GM23338 (cell line): ENCODE measurements around the gene BEST4. TPM values are rescaled to one million over a fixed set of nuclear protein-coding genes. Genes with fewer than 3 reads are reported as not detected.

Source experiments
- ATAC-seq: fragments of 200-7000 bp; cut with Tn5 transposase; 3 replicates; pipeline ENCODE4 v1.9.1; 2020
- DNase-seq: peaks from one replicate; pipeline ENCODE4 v3.0.0-alpha.2; 2015; ENCODE audit warnings: low spot score
- H2AFZ ChIP-seq: fragments of 200-600 bp; sonication (generic); 2 replicates; pipeline ENCODE4 v1.8.0; 2016; ENCODE audit warnings: antibody characterized with exemption, mild to moderate bottlenecking, moderate library complexity
- H3F3A ChIP-seq: fragments of 200-600 bp; sonication (generic); replicated peaks from 2 replicates; pipeline ENCODE4 v1.8.0; 2017; ENCODE audit warnings: antibody characterized with exemption, mixed run types, low read depth
- H3K27ac ChIP-seq: fragments of 200-600 bp; sonication (generic); 2 replicates; pipeline ENCODE4 v1.6.1; 2016; ENCODE audit warnings: low read depth
- H3K27me3 ChIP-seq: fragments of 200-600 bp; sonication (generic); 2 replicates; pipeline ENCODE4 v1.8.0; 2016; ENCODE audit warnings: mild to moderate bottlenecking, mixed run types, moderate library complexity; ENCODE audit not compliant: insufficient read depth
- H3K36me3 ChIP-seq: fragments of 200-600 bp; sonication (generic); 2 replicates; pipeline ENCODE4 v1.8.0; 2016; ENCODE audit warnings: mild to moderate bottlenecking; ENCODE audit not compliant: insufficient read depth
- H3K4me1 ChIP-seq: fragments of 200-600 bp; sonication (generic); 2 replicates; pipeline ENCODE4 v1.8.0; 2016; ENCODE audit warnings: mild to moderate bottlenecking, moderate library complexity; ENCODE audit not compliant: insufficient read depth
- H3K4me2 ChIP-seq: fragments of 200-600 bp; sonication (generic); 2 replicates; pipeline ENCODE4 v1.7.1; 2017; ENCODE audit warnings: mixed run types
- H3K4me3 ChIP-seq: fragments of 200-600 bp; sonication (generic); 2 replicates; pipeline ENCODE4 v1.6.1; 2016; ENCODE audit warnings: mixed run types
- H3K79me2 ChIP-seq: fragments of 200-600 bp; sonication (generic); replicated peaks from 2 replicates; pipeline ENCODE4 v1.8.0; 2017; ENCODE audit warnings: mild to moderate bottlenecking; ENCODE audit not compliant: insufficient read depth
- H3K9me2 ChIP-seq: fragments of 200-600 bp; sonication (generic); 2 replicates; pipeline ENCODE4 v1.8.0; 2017; ENCODE audit not compliant: insufficient read depth
- H4K20me1 ChIP-seq: fragments of 200-600 bp; sonication (generic); replicated peaks from 2 replicates; pipeline ENCODE4 v1.8.0; 2017; ENCODE audit warnings: mild to moderate bottlenecking; ENCODE audit not compliant: insufficient read depth
- H3K27ac Mint-ChIP-seq: 2 replicates; pipeline ENCODE4 v1.8.0; 2020; ENCODE audit warnings: inconsistent platforms, mild to moderate bottlenecking, moderate library complexity, mixed read lengths
- H3K27me3 Mint-ChIP-seq: 3 replicates; pipeline ENCODE4 v1.8.0; 2022; ENCODE audit warnings: low read depth, mild to moderate bottlenecking, moderate library complexity, mixed read lengths, inconsistent platforms; ENCODE audit not compliant: insufficient read depth, poor library complexity
- H3K36me3 Mint-ChIP-seq: 3 replicates; pipeline ENCODE4 v1.8.0; 2021; ENCODE audit warnings: low read depth, mild to moderate bottlenecking, inconsistent platforms, moderate library complexity, mixed read lengths
- H3K4me1 Mint-ChIP-seq: 3 replicates; pipeline ENCODE4 v1.8.0; 2020; ENCODE audit warnings: mild to moderate bottlenecking, inconsistent platforms, mixed read lengths
- H3K4me3 Mint-ChIP-seq: 3 replicates; pipeline ENCODE4 v1.8.0; 2021; ENCODE audit warnings: moderate library complexity, mild to moderate bottlenecking, inconsistent platforms, mixed read lengths
- H3K9me3 Mint-ChIP-seq: 3 replicates; pipeline ENCODE4 v1.8.0; 2020; ENCODE audit warnings: moderate library complexity, mild to moderate bottlenecking, inconsistent platforms, mixed read lengths
- CREB1 ChIP-seq: fragments of 250-450 bp; sonication (Bioruptor Pico); IDR thresholded peaks from 2 replicates; pipeline ENCODE4 v1.5.0; 2020; ENCODE audit warnings: low read depth, mild to moderate bottlenecking, moderate library complexity
- CTCF ChIP-seq, 2 experiments: fragments of 200-600 bp in 1 of 2; sonication (generic) in 1 of 2; conservative IDR thresholded peaks; 2 replicates each; pipeline versions ENCODE4 v1.5.1 to v1.6.1; 2016 to 2017; ENCODE audit warnings: antibody characterized with exemption in 2 of 2, low read depth in 2 of 2, mild to moderate bottlenecking in 2 of 2, moderate library complexity in 1 of 2
- EZH2phosphoT487 ChIP-seq: fragments of 200-600 bp; sonication (generic); IDR thresholded peaks from one replicate; pipeline ENCODE4 v1.8.1; 2018; ENCODE audit warnings: antibody characterized with exemption; ENCODE audit not compliant: unreplicated experiment
- NANOG ChIP-seq: IDR thresholded peaks from 2 replicates; pipeline ENCODE4 v1.6.1; 2016; ENCODE audit warnings: antibody characterized with exemption, borderline replicate concordance
- ZNF462 ChIP-seq: fragments of 250-450 bp; sonication (Bioruptor Pico); IDR thresholded peaks from 2 replicates; pipeline ENCODE4 v1.5.0; 2020; ENCODE audit warnings: mild to moderate bottlenecking, moderate library complexity
- polyA plus RNA-seq: library from polyadenylated mRNA; unstranded; fragments of >200 nt; fragmentation: Nextera tagmentation; extraction: Ambion mirVana; gene quantifications from 2 replicates; pipeline ENCODE4 v1.2.1, GENCODE V29; 2016
- total RNA-seq: library from RNA; depleted of rRNA; stranded (reverse); fragments of >200 nt; shearing (Covaris generic); gene quantifications from 2 replicates; pipeline ENCODE4 v1.2.3, GENCODE V29; 2014
- TF ChIP-seq, protein P1 (sequence below): IDR thresholded peaks from one replicate; pipeline ENCODE4 v1.6.1; 2018; ENCODE audit warnings: antibody characterized with exemption; ENCODE audit not compliant: unreplicated experiment

Gene BEST4
- total and polyA plus RNA-seq, 2 experiments from 2014 or later: 0.63 to 1.6 TPM

DNA sequence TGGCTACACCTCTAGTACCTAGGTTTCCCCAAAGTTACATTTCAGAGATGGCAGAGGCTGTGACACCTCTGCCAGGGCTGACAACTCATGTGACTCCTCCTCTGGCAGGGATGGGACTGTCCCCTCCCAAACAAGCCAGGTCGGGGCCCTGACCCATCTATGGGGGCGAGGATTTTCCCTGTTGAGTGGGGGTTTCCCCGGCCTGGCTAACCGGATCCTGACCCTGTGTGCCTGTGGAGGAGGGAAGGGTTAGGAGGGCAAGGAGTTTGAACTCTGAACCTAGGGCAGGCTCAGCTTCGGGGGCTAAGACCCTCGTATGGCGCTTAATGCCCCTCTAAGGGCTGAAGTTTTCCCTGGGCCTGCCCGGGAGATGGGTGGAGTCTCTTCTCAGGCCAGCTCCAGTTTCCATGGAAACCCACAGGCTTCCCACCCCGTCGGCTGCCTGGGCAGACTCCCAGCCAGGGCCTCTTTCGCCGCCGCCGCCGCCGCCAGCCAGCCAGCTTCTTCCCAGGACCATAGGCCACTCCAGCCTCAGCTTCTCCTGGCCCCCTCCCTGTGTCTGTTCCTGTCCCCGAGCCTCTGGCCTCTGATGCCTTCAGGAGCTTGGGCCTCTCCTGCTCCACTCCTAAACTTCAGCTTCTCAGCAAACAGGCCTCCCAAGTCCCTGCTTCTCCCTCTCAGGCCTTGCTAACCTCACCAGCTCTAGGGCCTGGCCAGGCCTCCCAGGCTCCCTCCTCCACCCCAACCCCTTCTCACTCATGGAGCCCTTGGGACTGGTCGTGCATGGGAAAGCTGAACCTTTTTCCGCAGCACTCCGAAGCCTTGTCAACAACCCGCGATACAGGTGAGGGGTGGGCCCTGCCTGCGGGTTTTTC, 20.3 kb upstream of the BEST4 start, which contains the start of gene BTBD19:
Gene BTBD19 (plus strand): TSS at position 461 of the 875 bp plus-strand sequence. CDS start 298 bp downstream, at position 759.
- Histone ChIP-seq H2AFZ (no peak within 1 kb of the TSS), H3K79me2 (no peaks in the 10 kb centered on the region), H4K20me1 (no peaks in the 10 kb centered on the region), H3K4me1 (peaks cover 32% of the 10 kb centered on the region), H3F3A (peaks cover 6% of the 10 kb centered on the region; the same call in 1 of the 2 replicates), H3K27me3 (peaks cover 11% of the 10 kb centered on the region), H3K36me3 (no peaks in the 10 kb centered on the region; the same call in 1 of the 2 replicates), H3K4me2 (peak within 1 kb of the TSS; percentile 76), H3K27ac (peak within 1 kb of the TSS; percentile 93), H3K9me2 (no peaks in the 10 kb centered on the region), H3K4me3 (peak within 1 kb of the TSS; percentile 47)
- Mint-ChIP-seq H3K9me3 (no peaks in the 10 kb centered on the region), H3K4me1 (peaks cover 33% of the 10 kb centered on the region), H3K27ac (peak within 1 kb of the TSS; percentile 99), H3K4me3 (peak within 1 kb of the TSS; percentile 50), H3K36me3 (peaks cover 27% of the 10 kb centered on the region), H3K27me3 (peaks cover 27% of the 10 kb centered on the region)
- ATAC-seq (peak; percentile 54), DNase-seq (peak; percentile 87)
- TF ChIP-seq CREB1 (no peak), CTCF (conservative IDR thresholded peaks at IDR 0.05; ENCODE audit: low read depth in 2 of 2) (no peak), EZH2phosphoT487 (no peak), NANOG (no peak), ZNF462 (CRISPR knock-in tag) (no peak)
- TF ChIP-seq, protein P1, sequence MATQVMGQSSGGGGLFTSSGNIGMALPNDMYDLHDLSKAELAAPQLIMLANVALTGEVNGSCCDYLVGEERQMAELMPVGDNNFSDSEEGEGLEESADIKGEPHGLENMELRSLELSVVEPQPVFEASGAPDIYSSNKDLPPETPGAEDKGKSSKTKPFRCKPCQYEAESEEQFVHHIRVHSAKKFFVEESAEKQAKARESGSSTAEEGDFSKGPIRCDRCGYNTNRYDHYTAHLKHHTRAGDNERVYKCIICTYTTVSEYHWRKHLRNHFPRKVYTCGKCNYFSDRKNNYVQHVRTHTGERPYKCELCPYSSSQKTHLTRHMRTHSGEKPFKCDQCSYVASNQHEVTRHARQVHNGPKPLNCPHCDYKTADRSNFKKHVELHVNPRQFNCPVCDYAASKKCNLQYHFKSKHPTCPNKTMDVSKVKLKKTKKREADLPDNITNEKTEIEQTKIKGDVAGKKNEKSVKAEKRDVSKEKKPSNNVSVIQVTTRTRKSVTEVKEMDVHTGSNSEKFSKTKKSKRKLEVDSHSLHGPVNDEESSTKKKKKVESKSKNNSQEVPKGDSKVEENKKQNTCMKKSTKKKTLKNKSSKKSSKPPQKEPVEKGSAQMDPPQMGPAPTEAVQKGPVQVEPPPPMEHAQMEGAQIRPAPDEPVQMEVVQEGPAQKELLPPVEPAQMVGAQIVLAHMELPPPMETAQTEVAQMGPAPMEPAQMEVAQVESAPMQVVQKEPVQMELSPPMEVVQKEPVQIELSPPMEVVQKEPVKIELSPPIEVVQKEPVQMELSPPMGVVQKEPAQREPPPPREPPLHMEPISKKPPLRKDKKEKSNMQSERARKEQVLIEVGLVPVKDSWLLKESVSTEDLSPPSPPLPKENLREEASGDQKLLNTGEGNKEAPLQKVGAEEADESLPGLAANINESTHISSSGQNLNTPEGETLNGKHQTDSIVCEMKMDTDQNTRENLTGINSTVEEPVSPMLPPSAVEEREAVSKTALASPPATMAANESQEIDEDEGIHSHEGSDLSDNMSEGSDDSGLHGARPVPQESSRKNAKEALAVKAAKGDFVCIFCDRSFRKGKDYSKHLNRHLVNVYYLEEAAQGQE: no peak
